ENCODE data around the gene MXD4.

MXD4 gene

GRCh38 chr4:2261110-2261852 lies 628 bp downstream of the MXD4 start:
- peak; percentile 66 for DNase-seq

GRCh38 chr4:2260344-2261109 lies 1.4 kb downstream of the MXD4 start:
- no peak for DNase-seq

- no peak for DNase-seq
These were observed 2.2 kb downstream of the MXD4 start for GRCh38 chr4:2259541-2260343.

- DNase-seq: no peak
These were observed 2.8 kb downstream of the MXD4 start for GRCh38 chr4:2259036-2259540.

- no peak for DNase-seq
These were observed 3.5 kb downstream of the MXD4 start for GRCh38 chr4:2258091-2259035.

GRCh38 chr4:2257361-2258081 lies 4.4 kb downstream of the MXD4 start:
- no peak for DNase-seq

GRCh38 chr4:2256781-2257191 lies 5.1 kb downstream of the MXD4 start:
- DNase-seq: no peak

- no peak for DNase-seq
These were observed 5.7 kb downstream of the MXD4 start for GRCh38 chr4:2256156-2256731.

GRCh38 chr4:2255501-2256155 lies 6.3 kb downstream of the MXD4 start:
- no peak for DNase-seq

GRCh38 chr4:2254665-2255500 lies 7.0 kb downstream of the MXD4 start:
- DNase-seq: no peak

GRCh38 chr4:2253160-2254084 lies 8.5 kb downstream of the MXD4 start:
- DNase-seq: no peak

- no peak for DNase-seq
These were observed 9.3 kb downstream of the MXD4 start for GRCh38 chr4:2252530-2253091.

- DNase-seq: no peak
These were observed 9.9 kb downstream of the MXD4 start for GRCh38 chr4:2251795-2252529.

- no peak for DNase-seq
These were observed 10.7 kb downstream of the MXD4 start for GRCh38 chr4:2251073-2251794.

- no peak for DNase-seq
These were observed 11.4 kb downstream of the MXD4 start for GRCh38 chr4:2250357-2251072.

All from activated naive CD4-positive, alpha-beta T cell treated with Interleukin-2 at 50 U/mL for 16 hours (primary cell).